Panc1 (cell line): ENCODE data around the gene MLLT10. TPM values are rescaled to one million over a fixed set of nuclear protein-coding genes. Genes with fewer than 3 reads are reported as not detected.

ENCODE experiments used
- ATAC-seq: fragments of 200-7000 bp; cut with Tn5 transposase; 2 replicates; pipeline ENCODE4 v1.9.1; 2020; ENCODE audit warnings: mild to moderate bottlenecking, moderate library complexity
- BruUV-seq: library from RNA; stranded (reverse); fragments of 400-500 nt; replicated peaks from 2 replicates; lab custom pipeline; 2021; lab: Mats Ljungman, UMichigan
- CTCF ChIA-PET: fragments of 300-600 bp; sonication (Branson Sonifier 250); formaldehyde crosslinking; loops from one replicate; lab custom pipeline; 2022; ENCODE audit warnings: antibody characterized with exemption; lab: Charles Lee
- POLR2A ChIA-PET: fragments of 300-600 bp; sonication (Branson Sonifier 250); formaldehyde crosslinking; loops from one replicate; lab custom pipeline; 2022; ENCODE audit warnings: antibody characterized with exemption; lab: Charles Lee
- DNase-seq: peaks from one replicate; pipeline ENCODE4 v3.0.0-alpha.2; 2010; ENCODE audit warnings: low read depth, low spot score
- H3K27ac ChIP-seq: 2 replicates; pipeline ENCODE4 v1.5.1; 2011; ENCODE audit warnings: mild to moderate bottlenecking, low read length, inconsistent platforms
- H3K27me3 ChIP-seq: fragments of 200-500 bp; sonication (Bioruptor generic); 2 replicates; pipeline ENCODE4 v1.6.0; 2014; ENCODE audit warnings: low read length, inconsistent platforms; ENCODE audit not compliant: control insufficient read depth, insufficient read depth
- H3K36me3 ChIP-seq: fragments of 200-500 bp; sonication (Bioruptor generic); 2 replicates; pipeline ENCODE4 v1.5.1; 2014; ENCODE audit warnings: inconsistent platforms, mild to moderate bottlenecking, low read length, moderate library complexity; ENCODE audit not compliant: control insufficient read depth, insufficient read depth
- H3K4me1 ChIP-seq: 2 replicates; pipeline ENCODE4 v1.5.1; 2011; ENCODE audit warnings: inconsistent platforms, mild to moderate bottlenecking, low read length, moderate library complexity; ENCODE audit not compliant: control insufficient read depth, insufficient read depth
- H3K4me3 ChIP-seq, 2 experiments: 2 replicates each; pipeline ENCODE4 v1.5.1; 2011 to 2012; ENCODE audit warnings: low read depth in 2 of 2, low read length in 2 of 2, mild to moderate bottlenecking in 2 of 2, inconsistent platforms in 1 of 2, moderate library complexity in 1 of 2
- H3K9me3 ChIP-seq: fragments of 200-500 bp; sonication (Bioruptor generic); 2 replicates; pipeline ENCODE4 v1.5.1; 2014; ENCODE audit warnings: low read depth, mild to moderate bottlenecking, inconsistent platforms, low read length, moderate library complexity; ENCODE audit not compliant: control insufficient read depth, insufficient read depth
- CTCF ChIP-seq: fragments of 450-650 bp; IDR thresholded peaks from 2 replicates; pipeline ENCODE4 v1.5.1; 2017; ENCODE audit warnings: mild to moderate bottlenecking
- POLR2AphosphoS5 ChIP-seq: IDR thresholded peaks from 2 replicates; pipeline ENCODE4 v1.6.1; 2012; ENCODE audit warnings: mild to moderate bottlenecking, low read depth, low read length, moderate library complexity
- REST ChIP-seq, 2 experiments: IDR thresholded peaks; 2 replicates each; pipeline ENCODE4 v1.6.1; 2011 to 2012; ENCODE audit warnings: low read depth in 2 of 2, control low read depth in 1 of 2, low read length in 1 of 2, mild to moderate bottlenecking in 1 of 2, moderate library complexity in 1 of 2; ENCODE audit not compliant: insufficient read depth in 1 of 2
- SIN3A ChIP-seq: IDR thresholded peaks from 2 replicates; pipeline ENCODE4 v1.6.1; 2012; ENCODE audit warnings: low read depth, mild to moderate bottlenecking, low read length, moderate library complexity, borderline replicate concordance; ENCODE audit not compliant: insufficient read depth
- TCF7L2 ChIP-seq: IDR thresholded peaks from 2 replicates; pipeline ENCODE4 v1.6.1; 2011; ENCODE audit warnings: mild to moderate bottlenecking, low read depth, low read length, inconsistent platforms
- in situ Hi-C: cut with HindIII; loops from 2 replicates; pipeline ENCODE4 v1.10.0; 2016; ENCODE audit warnings: low sequenced_read_pairs, low pct_unique_long_range_greater_than_20kb
- intact Hi-C: fragments of 100-400 bp; cut with micrococcal nuclease; formaldehyde crosslinking; loops from one replicate; pipeline ENCODE4 v1.10.0; 2022; ENCODE audit not compliant: unreplicated experiment
- total RNA-seq: library from RNA; stranded (reverse); gene quantifications from one replicate; pipeline ENCODE4 v1.2.1, GENCODE V29; 2021; ENCODE audit not compliant: unreplicated experiment

Gene MLLT10
- total RNA-seq, 1 experiment from 2014 or later: 33.4 TPM

GRCh38 chr10:21696302-21696701 is 162.3 kb downstream of the MLLT10 start:
- Histone ChIP-seq H3K27me3 (no peaks in the 10 kb centered on the region), H3K4me1 (no peaks in the 10 kb centered on the region), H3K9me3 (peaks cover 9% of the 10 kb centered on the region; the same call in 1 of the 2 replicates), H3K36me3 (peaks cover 2% of the 10 kb centered on the region; the same call in 1 of the 2 replicates), H3K27ac (no peak overlapping the region), H3K4me3 (no peak overlapping the region)
- DNase-seq (no peak), ATAC-seq (no peak)
- BruUV-seq: no TSS peak
- TF ChIP-seq SIN3A (no peak), CTCF (no peak), TCF7L2 (no peak), REST (IDR thresholded peaks at IDR 0.05; ENCODE audit: insufficient read depth in 1 of 2, low read depth in 2 of 2, low read length in 1 of 2) (no peak), POLR2AphosphoS5 (no peak)
- in situ Hi-C loops: no loop called here
- intact Hi-C loops: no loop called here
- POLR2A ChIA-PET: interaction anchor here (0.6 kb wide), 1 partner anchor 618 kb away, joined by 3 read pairs; no protein-coding TSS in a partner anchor
- CTCF ChIA-PET: interaction anchor here (0.6 kb wide), 1 partner anchor 38 kb away, joined by 3 read pairs; no protein-coding TSS in a partner anchor

- Histone ChIP-seq H3K27me3 (no peaks in the 10 kb centered on the region), H3K4me3 (no peak overlapping the region), H3K4me1 (no peaks in the 10 kb centered on the region), H3K27ac (no peak overlapping the region), H3K36me3 (no peaks in the 10 kb centered on the region; the same call in 1 of the 2 replicates), H3K9me3 (peaks cover 9% of the 10 kb centered on the region; the same call in 1 of the 2 replicates)
- CTCF ChIA-PET: no interaction called here
- intact Hi-C loops (no loop called here), in situ Hi-C loops (no loop called here)
- POLR2A ChIA-PET: no interaction called here
- ATAC-seq (no peak), DNase-seq (no peak)
- no TSS peak for BruUV-seq
- TF ChIP-seq POLR2AphosphoS5 (no peak), REST (IDR thresholded peaks at IDR 0.05; ENCODE audit: insufficient read depth in 1 of 2, low read depth in 2 of 2, low read length in 1 of 2) (no peak), SIN3A (no peak), CTCF (no peak)
Measured at GRCh38 chr10:21699575-21699974, 165.5 kb downstream of the MLLT10 start.
